Right hindlimb (tissue), 1 donor: ENCODE measurements around the gene MTHFD2L.

Experiments used
- DNase-seq: peaks from one replicate; pipeline ENCODE4 v3.0.0-alpha.2; 2018

Gene MTHFD2L

DNA sequence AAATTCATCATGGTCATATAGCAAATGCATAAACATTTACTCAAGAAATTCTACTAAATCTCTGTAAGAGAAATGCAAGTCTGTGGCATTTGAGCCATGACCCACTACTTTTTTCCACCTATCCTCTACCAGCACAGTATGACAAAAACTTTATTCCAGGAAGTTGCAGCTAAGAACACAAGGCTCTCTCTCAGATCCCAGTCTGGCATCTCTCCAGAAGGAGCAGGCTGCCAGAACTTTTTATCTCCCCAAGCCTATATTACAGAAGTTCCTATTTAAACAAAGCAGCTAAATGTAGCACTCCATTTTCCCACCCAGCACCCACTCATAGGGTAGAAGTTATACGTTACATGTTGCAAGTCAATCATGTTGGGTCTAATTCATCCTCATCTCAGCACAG, 101.0 kb downstream of the MTHFD2L start:
- DNase-seq, result peak; percentile 48

DNA sequence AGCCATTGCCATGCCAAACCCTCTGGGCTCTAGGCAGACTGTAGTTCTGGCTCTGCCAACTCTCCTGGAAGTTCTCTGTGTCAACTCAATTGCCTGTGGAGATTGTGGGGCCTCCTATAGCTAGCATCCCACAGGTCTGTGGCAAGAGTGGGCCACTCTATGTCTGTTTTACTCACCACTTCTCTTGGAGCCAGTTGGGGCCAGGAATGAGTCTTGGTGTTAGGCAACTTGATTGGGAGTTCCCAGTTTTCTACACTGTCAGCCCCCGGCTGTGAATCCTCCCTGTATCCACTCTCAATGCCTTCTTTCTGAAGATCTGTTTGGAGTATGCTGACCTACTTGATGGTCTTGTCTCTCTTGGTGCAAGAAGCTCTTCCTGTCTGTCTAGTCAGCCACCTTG, 102.1 kb downstream of the MTHFD2L start:
- no peak for DNase-seq

DNA sequence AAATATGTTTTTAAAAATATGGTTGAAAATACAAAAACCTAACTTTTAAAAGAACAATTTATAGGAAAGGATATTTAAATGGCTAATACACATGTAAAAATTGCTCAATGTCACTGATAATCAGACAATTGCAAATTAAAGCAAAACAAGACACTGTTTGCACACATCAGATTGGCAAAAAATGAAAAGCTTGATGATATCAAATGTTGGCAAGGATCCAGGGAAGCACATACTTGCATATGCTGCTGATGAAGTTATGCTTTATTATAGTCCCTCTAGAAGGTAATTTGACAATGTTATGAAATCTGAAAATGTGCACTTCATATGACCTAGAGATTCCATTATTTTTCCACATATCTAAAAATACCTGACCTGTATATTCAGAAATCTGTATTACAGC, 104.6 kb downstream of the MTHFD2L start:
- DNase-seq, result no peak

DNA sequence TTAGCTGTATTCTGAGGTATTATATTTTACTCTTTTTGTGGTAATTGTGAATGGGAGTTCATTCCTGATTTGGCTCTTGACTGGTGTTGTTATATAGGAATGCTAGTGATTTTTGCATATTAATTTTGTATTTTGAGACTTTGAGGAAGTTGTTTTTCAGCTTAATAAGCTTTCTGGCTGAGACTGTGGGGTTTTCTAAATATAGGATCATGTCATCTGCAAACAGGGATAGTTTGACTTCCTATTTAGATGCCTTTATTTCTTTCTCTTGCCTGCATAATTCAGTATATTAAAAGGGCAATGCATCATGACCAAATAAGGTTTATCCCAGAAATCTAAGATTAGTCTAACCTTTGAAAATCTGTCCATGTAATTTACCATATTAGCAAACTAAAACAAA, 105.6 kb downstream of the MTHFD2L start:
- no peak for DNase-seq

DNA sequence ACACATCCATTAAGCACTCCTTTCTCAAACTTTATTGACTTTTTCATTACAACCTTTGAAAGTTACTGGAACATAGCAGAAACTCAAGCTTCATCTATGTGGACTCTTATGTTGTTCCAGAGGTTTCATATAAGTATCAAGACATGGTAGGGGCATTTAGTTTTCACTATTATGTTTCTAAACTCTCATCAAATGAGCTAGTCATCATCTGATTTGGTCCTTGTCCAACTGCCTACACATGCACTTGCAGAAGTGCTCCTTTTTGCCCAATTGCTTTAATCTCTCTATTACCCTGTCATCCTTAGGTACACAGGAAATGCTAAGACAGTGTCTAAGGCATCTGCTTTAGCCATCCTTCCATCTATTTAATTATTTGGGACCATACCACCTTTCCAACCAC, 108.2 kb downstream of the MTHFD2L start:
- DNase-seq, result no peak

DNA sequence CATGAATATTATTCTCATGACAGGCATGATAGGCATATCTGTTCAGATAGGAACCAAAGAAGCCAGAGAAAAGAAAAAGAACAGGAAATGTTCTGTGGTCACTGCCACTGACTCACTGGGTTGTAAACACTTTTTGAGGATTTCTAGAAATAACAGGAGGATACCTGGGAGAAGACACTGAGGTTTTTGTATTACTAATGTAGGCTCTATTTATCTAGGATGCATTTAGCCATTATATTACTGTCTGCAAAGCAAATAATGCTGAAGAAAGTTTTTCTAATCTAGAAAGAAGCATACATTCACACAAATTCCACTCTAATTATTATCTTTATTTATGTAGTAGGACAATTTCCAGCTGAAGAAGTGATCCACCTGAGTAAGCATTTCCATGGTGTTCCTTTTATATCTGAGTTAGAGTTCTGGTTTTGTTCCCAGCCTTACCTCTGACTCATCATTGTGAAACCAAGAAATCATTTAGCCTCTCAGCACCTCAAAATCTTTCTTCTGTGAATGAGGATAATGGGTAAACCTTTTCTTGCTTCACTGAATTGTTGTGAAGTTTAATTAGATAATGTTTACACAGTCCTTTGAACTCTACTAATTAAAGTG, 110.2 kb downstream of the MTHFD2L start:
- DNase-seq, result no peak

DNA sequence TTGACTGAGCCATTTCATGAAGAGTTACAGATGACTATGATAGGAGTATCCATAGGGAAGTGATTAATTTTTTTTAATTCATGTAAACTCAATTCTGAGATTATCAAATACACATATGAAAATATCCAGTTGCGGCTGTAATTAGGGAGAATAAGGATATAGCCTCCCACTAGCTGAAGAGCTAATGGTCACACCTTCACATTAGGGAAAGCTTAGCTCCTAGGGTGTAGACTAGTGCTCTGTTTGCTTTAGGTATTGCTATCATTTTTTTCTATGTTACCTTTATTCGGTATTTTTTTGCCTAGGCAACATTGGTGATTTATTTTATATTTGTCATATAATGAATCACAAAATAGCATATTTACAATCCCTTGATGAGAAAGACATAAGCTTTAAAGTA, 110.7 kb downstream of the MTHFD2L start:
- DNase-seq, result no peak

DNA sequence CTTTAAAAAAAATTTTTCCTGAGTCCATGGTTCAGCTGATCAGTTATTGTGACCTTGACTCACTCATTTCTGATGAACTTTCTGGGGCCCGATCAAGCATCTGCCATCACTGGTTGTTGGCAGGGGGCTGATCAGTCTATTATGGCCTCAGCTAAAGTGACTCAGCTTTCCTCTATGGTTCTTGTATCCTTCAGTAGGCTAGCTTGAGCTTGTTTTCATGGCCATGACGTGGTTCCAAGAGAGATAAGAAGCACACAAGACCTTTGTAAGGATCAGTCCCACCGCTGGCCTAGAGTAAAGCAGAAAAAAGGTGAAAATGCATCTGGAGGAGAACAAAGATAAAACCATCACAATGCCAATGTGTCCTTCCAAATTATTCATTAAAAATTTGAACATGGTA, 120.6 kb downstream of the MTHFD2L start:
- no peak for DNase-seq

DNA sequence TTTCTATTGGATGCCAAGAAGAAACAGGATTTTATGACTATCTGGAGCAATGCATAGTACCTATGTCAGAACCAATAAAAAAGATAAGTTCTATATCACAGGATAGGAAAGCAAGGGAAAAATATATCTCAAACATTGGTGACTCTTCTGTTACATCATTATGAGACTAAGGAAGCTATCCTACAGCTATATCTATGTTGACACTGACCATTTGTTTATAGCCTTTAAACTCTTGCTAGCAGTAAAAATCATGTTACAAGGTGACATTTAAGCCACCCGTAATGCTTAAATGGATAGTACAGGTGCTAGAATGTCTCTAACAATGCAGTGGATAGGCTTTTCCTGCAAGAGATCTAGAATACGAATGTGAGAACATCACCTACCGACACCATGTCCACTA, 121.8 kb downstream of the MTHFD2L start:
- no peak for DNase-seq

DNA sequence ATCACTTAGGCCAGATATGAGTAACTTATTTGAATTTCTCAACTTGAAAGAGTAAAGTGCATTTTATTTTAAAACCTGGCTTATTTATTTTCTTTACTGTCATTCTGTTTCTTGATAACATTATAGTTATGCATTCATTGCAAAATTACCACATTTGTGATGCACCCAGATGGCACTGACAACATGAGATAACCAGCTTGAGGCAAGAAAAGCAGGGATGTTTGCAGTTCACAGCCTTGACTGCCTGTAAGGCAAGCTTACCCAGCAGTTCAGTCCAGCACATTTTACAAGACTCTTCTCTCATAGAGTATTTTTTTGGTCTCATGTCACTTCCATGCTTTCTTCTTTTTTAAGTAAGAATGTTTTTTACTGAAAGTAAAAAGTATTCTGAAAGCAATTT, 125.0 kb downstream of the MTHFD2L start:
- DNase-seq, result no peak

DNA sequence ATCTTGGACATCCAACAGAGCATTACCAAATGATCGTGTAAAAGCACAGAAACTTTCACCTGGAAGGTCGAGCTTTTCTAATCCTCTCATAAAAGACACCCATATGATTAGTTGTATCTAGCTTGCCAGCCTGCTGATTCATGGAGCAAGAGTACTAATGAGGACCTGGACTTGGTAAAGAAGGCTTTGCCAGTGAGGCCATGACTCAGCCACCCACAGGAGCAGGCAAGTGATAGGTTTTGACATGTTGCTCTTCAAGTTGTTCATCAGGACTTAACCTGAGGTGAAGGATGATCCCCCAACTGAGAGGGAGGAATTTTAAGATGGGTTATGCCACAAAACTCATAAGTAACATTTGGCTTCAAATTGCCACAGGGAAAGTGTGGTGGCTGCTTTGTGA, 125.7 kb downstream of the MTHFD2L start:
- no peak for DNase-seq

DNA sequence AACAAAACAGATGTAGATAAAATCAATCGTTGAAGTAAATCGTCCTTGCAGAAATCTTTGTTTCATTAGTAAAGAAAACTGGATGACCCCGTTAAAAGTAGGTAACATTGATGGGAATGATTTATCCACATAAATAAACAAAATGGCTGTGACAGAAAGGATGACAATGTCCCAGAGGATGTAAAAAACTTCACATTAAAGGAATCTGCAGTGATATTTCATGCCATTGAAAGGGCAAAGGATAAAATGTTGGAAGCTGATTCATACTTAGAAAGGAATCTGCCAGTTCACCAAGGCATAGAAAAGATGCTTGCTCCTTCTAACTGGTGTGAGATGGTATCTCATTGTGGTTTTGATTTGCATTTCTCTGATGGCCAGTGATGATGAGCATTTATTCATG, 126.1 kb downstream of the MTHFD2L start:
- no peak for DNase-seq

DNA sequence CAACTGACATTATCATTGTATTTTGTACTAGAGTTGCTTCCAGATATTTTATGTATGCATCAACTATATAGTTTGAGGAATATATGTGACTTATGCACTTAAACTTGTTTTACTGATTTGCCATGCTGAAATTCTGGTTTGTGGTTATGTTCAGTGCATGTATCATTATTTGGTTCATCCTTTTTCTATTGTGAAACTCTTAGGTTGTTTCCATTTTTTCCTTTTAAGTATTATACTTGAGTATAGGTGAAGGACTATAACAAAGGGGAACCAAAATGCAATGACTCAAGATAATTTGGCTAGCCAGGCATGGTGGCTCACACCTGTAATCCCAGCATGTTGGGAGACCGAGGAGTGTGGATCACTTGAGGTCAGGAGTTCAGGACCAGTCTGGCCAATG, 129.2 kb downstream of the MTHFD2L start:
- no peak for DNase-seq

DNA sequence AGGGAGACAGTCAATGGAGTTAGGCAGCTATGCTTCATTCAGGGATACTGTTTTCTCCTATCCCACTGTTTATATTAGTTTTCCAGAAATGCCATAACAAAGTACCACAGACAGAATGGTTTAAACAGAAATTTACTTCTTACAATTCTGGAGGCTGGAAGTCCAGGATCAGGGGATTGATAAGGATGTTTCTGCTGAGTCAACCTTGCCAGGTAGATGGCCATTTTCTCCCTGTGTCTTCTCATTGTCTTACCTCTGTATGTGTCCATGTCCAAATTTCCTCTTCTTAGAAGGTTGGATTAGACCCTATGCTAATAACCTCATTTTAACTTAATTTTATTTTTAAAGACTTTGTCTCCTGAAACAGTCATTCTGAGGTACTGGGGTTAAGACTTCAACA, 129.9 kb downstream of the MTHFD2L start:
- DNase-seq, result no peak

DNA sequence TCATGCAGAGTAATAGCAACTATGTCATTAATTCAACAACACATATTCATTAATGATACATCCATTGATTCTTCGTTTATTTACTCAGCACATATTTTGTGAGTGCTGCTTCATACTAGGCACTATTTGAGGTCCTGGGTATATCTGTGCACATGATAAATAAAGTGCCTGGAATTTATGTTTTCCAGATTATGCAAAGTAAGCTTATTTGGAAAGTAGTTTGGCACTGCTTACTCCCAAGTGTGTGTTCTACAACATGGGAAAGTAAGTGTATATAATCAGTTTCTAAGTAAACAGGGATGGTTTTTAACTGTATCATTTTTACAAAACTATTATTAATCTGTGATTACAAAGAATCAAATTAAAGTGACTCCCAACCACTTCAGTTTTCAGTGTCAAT, 133.6 kb downstream of the MTHFD2L start:
- no peak for DNase-seq

DNA sequence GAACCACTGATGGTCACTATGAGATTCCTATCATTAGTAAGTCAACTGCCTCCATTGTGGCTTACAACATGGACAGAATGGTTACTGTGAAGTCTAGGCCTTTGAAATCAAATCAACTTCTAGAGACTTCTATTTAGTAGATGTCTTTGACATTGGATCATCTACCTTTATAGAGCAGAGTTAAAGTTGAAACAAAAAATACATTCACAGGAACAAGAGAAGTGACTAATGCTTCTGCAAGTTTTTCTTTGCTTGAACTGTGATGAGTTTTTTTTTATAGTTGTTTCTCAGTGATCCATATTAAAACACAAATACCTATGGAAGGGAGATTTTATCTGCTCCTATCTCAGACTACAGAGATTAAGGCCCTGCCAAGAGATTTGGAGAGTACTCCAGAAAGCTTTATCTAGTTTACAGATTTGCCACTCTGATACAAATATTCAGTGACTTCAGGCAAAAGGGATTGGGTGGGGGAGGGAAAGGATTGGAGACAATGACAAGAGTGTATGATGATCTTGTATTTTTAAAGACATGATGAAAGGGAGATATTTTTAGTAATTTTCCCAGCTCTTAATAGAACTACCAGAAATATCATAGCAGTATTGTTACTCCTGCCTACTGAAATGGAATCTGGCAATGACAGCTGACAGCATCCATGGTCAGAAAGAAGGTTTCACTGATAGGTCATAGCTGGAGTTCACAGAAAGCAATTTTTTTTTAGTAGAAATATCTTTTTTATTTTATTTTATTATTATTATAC, 134.4 kb downstream of the MTHFD2L start:
- DNase-seq, result no peak

DNA sequence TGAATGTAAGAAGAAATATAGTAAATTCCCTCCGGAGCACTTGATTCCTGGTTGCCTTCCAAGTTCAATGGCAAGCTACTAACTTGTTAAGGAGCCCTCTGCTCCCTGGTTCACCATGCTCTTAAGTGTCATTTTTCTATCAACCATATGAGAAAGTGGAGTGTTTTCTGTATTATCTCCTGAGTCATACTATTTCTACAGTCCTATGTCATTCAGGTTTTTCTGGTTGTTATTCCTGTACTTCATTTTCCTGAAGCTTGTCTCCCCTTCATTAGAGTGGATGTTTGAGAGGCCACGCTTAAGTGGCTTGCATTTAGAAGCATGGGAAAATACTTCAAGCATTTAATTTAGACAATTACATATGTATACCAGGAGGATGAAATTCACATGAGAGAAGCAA, 135.6 kb downstream of the MTHFD2L start:
- no peak for DNase-seq

DNA sequence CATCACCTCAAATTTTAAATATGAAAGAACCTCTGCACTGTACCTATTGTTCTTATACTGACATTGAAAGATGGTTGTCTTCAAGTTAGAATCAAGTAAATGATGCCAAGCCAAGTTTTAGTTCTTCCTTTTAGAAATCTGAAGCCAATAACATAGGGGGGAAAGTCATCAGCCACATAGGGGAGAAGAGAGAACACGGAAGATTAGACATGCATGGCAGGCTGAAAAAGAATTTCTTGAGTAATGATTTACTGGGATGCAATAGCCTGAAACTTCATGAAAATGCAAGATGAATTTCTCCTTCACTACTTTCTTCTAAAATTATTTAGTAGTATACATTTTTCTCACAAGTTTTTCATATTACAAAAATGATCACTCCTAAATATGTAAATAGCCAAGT, 136.8 kb downstream of the MTHFD2L start:
- no peak for DNase-seq

DNA sequence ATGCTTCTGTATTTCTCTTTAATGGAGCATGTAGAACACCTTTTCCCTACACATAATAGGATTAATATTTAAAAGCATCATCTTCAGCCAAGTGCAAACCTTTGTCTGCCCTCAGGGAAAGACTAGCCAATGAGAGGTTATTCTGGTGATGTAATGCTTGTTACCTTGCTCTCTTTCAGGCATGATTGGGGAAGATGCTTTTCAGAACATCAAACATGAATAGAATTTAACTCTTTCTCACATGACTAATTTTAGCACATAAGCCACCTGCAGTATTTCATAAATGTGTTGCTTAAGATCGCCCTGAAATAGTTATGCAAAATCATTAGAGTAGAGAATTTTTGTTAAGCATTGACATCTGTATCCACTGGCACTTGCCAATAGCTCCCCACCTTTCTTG, 139.6 kb downstream of the MTHFD2L start:
- DNase-seq, result no peak

DNA sequence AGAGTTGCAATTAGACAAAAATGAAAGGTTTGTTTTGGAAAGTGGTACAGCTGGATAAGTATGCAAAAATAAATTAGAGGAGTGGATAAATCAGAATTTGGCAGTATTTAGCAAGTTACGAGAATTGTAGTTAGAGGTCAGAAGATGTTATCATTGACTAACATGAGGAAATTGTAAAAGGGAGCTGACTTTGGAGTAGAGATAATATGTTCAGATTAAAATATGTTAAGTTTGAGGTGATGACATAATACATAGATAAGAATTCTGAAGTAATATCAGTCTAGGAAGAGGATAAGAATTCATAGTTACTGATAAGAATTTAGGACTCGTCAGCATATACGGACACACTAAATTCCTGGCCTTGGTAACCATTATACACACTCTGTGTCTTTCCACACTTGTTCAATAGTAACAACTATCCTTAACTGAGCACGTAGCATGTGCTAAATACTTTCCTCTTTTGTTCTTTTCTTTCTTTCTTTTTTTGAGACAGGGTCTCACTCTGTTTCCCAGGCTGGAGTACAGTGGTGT, 146.2 kb downstream of the MTHFD2L start:
- DNase-seq, result no peak

DNA sequence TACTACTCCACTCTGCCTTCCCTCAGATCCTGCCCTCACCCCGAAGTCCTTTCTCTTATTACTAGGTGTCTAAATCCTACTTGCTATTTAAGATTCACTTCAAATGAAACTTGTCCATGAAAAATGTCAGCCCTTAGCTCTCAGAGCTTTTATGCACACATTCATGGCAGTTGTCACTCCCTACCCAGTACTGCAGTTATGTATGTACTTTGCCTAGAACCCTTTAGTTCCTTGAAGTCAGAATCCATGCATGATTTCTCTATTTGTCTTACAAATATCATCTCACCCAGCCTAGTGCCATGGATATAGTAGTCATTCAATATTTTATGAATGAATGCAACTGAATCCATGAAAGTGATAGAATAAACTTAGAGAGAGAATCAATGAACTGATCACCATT, 147.1 kb downstream of the MTHFD2L start:
- no peak for DNase-seq

DNA sequence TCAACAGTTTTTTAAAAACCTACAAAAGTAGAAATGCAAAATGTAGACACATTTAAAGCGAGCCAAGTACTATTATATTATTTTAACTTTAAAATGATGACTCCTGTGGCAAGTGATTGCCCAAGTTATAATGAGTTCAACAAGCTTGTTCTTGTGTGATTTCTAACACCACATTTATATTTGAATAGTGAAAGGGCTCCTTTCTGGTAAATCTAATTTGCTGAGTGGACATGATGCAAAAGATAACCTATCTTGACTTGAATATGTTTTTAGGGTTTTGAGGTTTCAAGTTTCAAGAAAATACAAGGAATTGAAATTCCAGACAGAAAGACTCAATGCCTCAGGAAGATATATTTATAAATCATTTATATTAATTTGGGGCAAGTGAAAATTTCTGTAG, 149.3 kb downstream of the MTHFD2L start:
- no peak for DNase-seq

DNA sequence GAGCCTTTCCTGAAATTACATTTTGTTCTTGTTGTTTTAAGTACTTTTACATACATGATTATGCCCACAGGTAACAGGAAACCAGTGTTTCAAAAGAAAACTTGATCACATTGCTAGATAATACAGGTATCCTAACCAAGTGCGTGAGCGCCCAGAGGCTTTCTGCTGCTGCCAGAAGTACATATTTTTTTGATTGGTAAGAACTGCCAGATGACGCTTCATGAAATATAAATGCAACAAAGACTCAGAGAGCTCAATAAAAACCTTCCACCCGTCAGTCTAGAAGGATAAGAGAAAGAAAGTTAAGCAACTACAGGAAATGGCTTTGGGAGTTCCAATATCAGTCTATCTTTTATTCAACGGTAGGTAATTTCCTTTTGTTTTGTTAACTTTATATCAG, 150.3 kb downstream of the MTHFD2L start, which contains the start of gene EPGN:
Gene EPGN (plus strand): TSS at position 256 of the 400 bp plus-strand sequence. CDS start 64 bp downstream, at position 320.
- no peak for DNase-seq

DNA sequence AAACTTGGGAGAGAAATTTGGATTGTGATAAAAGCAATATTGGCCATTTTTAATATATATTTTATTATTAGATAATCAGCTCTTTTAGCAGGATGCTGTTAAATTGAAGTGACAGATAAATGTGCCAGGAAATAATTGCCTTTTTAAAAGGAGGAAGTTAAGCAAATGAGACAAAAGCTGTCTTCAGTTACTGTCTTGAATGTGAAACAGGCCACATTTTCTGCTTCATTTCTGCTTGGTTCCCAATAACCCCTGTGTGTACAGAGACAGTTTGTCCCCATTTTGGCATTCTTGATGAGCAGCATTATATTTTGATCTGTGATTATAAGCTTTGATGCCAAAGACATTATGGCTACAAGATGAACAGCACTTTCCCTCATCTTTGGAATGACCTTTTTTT, 151.3 kb downstream of the MTHFD2L start:
- no peak for DNase-seq
